ENCODE measurements around the gene DTX3.
A peak's percentile ranks its signal among the peaks of the same experiment; 100 is the strongest.

DTX3 gene

GRCh38 chr12:57620936-57621496 lies 16.4 kb downstream of the DTX3 start:
- peak; percentile 37 for DNase-seq

GRCh38 chr12:57621497-57622292 lies 17.1 kb downstream of the DTX3 start:
- DNase-seq = peak; percentile 68

GRCh38 chr12:57622293-57623245 lies 17.9 kb downstream of the DTX3 start:
- DNase-seq = no peak

GRCh38 chr12:57623385-57623784 lies 18.8 kb downstream of the DTX3 start:
- DNase-seq = no peak

GRCh38 chr12:57623811-57624390 lies 19.3 kb downstream of the DTX3 start:
- DNase-seq = no peak

- DNase-seq = no peak
Observed at GRCh38 chr12:57624441-57625220, 20.0 kb downstream of the DTX3 start.

- DNase-seq = no peak
Observed at GRCh38 chr12:57625261-57626032, 20.8 kb downstream of the DTX3 start.

- no peak for DNase-seq
Observed at GRCh38 chr12:57626111-57626920, 21.7 kb downstream of the DTX3 start.

GRCh38 chr12:57626921-57627445 lies 22.4 kb downstream of the DTX3 start:
- DNase-seq = no peak

- DNase-seq = peak; percentile 38
Observed at GRCh38 chr12:57627501-57628279, 23.1 kb downstream of the DTX3 start.

GRCh38 chr12:57628280-57629191 lies 23.9 kb downstream of the DTX3 start:
- DNase-seq = no peak

- DNase-seq = no peak
Observed at GRCh38 chr12:57629897-57630471, 25.4 kb downstream of the DTX3 start.

- DNase-seq = no peak
Observed at GRCh38 chr12:57630891-57631433, 26.3 kb downstream of the DTX3 start.

GRCh38 chr12:57631566-57632072 lies 27.0 kb downstream of the DTX3 start:
- no peak for DNase-seq

GRCh38 chr12:57632073-57632957 lies 27.7 kb downstream of the DTX3 start:
- peak; percentile 36 for DNase-seq
